ENCODE data around the gene VCX.
"Not testable (repeated sequence)": the region's sequence is repeated elsewhere in the genome, so short reads cannot be mapped to it uniquely, and the experiment has no call there.

Gene VCX

GRCh38 chrX:7842871-7843270, at the start of gene VCX:
TSS of gene VCX (plus strand) at chrX:7843171. CDS start at chrX:7843204, 33 bp downstream.
- DNase-seq, result not testable (repeated sequence)

GRCh38 chrX:7798327-7798726, 44.6 kb upstream of the VCX start:
- no peak for DNase-seq

GRCh38 chrX:7801711-7802110, 41.3 kb upstream of the VCX start:
- DNase-seq, result no peak

- no peak for DNase-seq
Observed at GRCh38 chrX:7815166-7815805, 27.7 kb upstream of the VCX start.

GRCh38 chrX:7828594-7828993, 14.4 kb upstream of the VCX start:
- no peak for DNase-seq

GRCh38 chrX:7841084-7841805, 1.7 kb upstream of the VCX start:
- DNase-seq, result no peak

- DNase-seq, result no peak
Observed at GRCh38 chrX:7852166-7852565, 9.2 kb downstream of the VCX start.

- DNase-seq, result no peak
Observed at GRCh38 chrX:7872042-7872441, 29.1 kb downstream of the VCX start.

- DNase-seq, result no peak
Observed at GRCh38 chrX:7876957-7877356, 34.0 kb downstream of the VCX start.

GRCh38 chrX:7889135-7889534, 46.2 kb downstream of the VCX start:
- no peak for DNase-seq

GRCh38 chrX:7889680-7890079, 46.7 kb downstream of the VCX start:
- DNase-seq, result no peak

GRCh38 chrX:7891928-7892327, 49.0 kb downstream of the VCX start:
- no peak for DNase-seq
